Measurements from ENCODE around the gene MAML3.

Gene MAML3

GRCh38 chr4:140099983-140100382 lies 54.0 kb downstream of the MAML3 start:
- DNase-seq (ENCODE audit: low spot score): no peak

GRCh38 chr4:140098455-140099160 lies 55.4 kb downstream of the MAML3 start:
- no peak for DNase-seq (ENCODE audit: low spot score)

- DNase-seq (ENCODE audit: low spot score): no peak
Observed at GRCh38 chr4:140097572-140097971, 56.4 kb downstream of the MAML3 start.

- DNase-seq (ENCODE audit: low spot score): no peak
Observed at GRCh38 chr4:140096921-140097320, 57.1 kb downstream of the MAML3 start.

- DNase-seq (ENCODE audit: low spot score): no peak
Observed at GRCh38 chr4:140096483-140096861, 57.5 kb downstream of the MAML3 start.

- DNase-seq (ENCODE audit: low spot score): no peak
Observed at GRCh38 chr4:140095694-140096482, 58.1 kb downstream of the MAML3 start.

GRCh38 chr4:140094438-140095420 lies 59.3 kb downstream of the MAML3 start:
- DNase-seq (ENCODE audit: low spot score): no peak

- no peak for DNase-seq (ENCODE audit: low spot score)
Observed at GRCh38 chr4:140092094-140092851, 61.7 kb downstream of the MAML3 start.

GRCh38 chr4:140091305-140091704 lies 62.7 kb downstream of the MAML3 start:
- DNase-seq (ENCODE audit: low spot score): no peak

- no peak for DNase-seq (ENCODE audit: low spot score)
Observed at GRCh38 chr4:140090215-140090731, 63.7 kb downstream of the MAML3 start.

- DNase-seq (ENCODE audit: low spot score): no peak
Observed at GRCh38 chr4:140089216-140089615, 64.8 kb downstream of the MAML3 start.

- no peak for DNase-seq (ENCODE audit: low spot score)
Observed at GRCh38 chr4:140088323-140088967, 65.5 kb downstream of the MAML3 start.

GRCh38 chr4:140085881-140086280 lies 68.1 kb downstream of the MAML3 start:
- DNase-seq (ENCODE audit: low spot score): no peak

GRCh38 chr4:140085062-140085622 lies 68.8 kb downstream of the MAML3 start:
- no peak for DNase-seq (ENCODE audit: low spot score)

- DNase-seq (ENCODE audit: low spot score): no peak
Observed at GRCh38 chr4:140084385-140084784, 69.6 kb downstream of the MAML3 start.

- no peak for DNase-seq (ENCODE audit: low spot score)
Observed at GRCh38 chr4:140082391-140082755, 71.6 kb downstream of the MAML3 start.

GRCh38 chr4:140081641-140082390 lies 72.2 kb downstream of the MAML3 start:
- no peak for DNase-seq (ENCODE audit: low spot score)

- DNase-seq (ENCODE audit: low spot score): no peak
Observed at GRCh38 chr4:140080883-140081282, 73.1 kb downstream of the MAML3 start.

GRCh38 chr4:140078366-140078765 lies 75.6 kb downstream of the MAML3 start:
- DNase-seq (ENCODE audit: low spot score): no peak

GRCh38 chr4:140076307-140076706 lies 77.7 kb downstream of the MAML3 start:
- DNase-seq (ENCODE audit: low spot score): no peak
